ACC112 (cell line): ENCODE data around the gene CARD11.
"Not testable (repeated sequence)": the region's sequence is repeated elsewhere in the genome, so short reads cannot be mapped to it uniquely, and the experiment has no call there.

ENCODE experiments used
- H2AFZ ChIP-seq: fragments of 200-600 bp; sonication (generic); one replicate; pipeline ENCODE4 v1.6.0; 2017; ENCODE audit warnings: antibody characterized with exemption, low read length; ENCODE audit not compliant: unreplicated experiment
- H3K27ac ChIP-seq: fragments of 200-600 bp; sonication (generic); 2 replicates; pipeline ENCODE4 v1.5.1; 2014; ENCODE audit warnings: low read depth, mild to moderate bottlenecking, antibody characterized with exemption, low read length, moderate library complexity
- H3K27me3 ChIP-seq: fragments of 200-600 bp; sonication (generic); 2 replicates; pipeline ENCODE4 v1.6.1; 2014; ENCODE audit warnings: mild to moderate bottlenecking, antibody characterized with exemption, low read length, moderate library complexity, mixed read lengths; ENCODE audit not compliant: insufficient read depth
- H3K36me3 ChIP-seq: fragments of 200-600 bp; sonication (generic); 2 replicates; pipeline ENCODE4 v1.6.1; 2016; ENCODE audit warnings: mild to moderate bottlenecking, antibody characterized with exemption, low read length, moderate library complexity, mixed read lengths; ENCODE audit not compliant: insufficient read depth
- H3K4me1 ChIP-seq: fragments of 200-600 bp; sonication (generic); one replicate; pipeline ENCODE4 v1.6.1; 2016; ENCODE audit warnings: low read length, mixed read lengths; ENCODE audit not compliant: insufficient read depth, unreplicated experiment, control insufficient read depth
- H3K4me3 ChIP-seq: fragments of 200-600 bp; sonication (generic); 2 replicates; pipeline ENCODE4 v1.5.1; 2014; ENCODE audit warnings: mild to moderate bottlenecking, low read depth, low read length
- H3K79me2 ChIP-seq: fragments of 200-600 bp; sonication (generic); one replicate; pipeline ENCODE4 v1.6.0; 2016; ENCODE audit warnings: low read length; ENCODE audit not compliant: control insufficient read depth, unreplicated experiment, insufficient read depth

Gene CARD11

GRCh38 chr7:3065724-3066143 is 22.1 kb upstream of the CARD11 start:
- H2AFZ ChIP-seq, result no peak overlapping the region
- H3K27ac ChIP-seq, result no peak overlapping the region
- H3K79me2 ChIP-seq, result no peaks in the 10 kb centered on the region
- H3K36me3 ChIP-seq, result no peaks in the 10 kb centered on the region
- no peaks in the 10 kb centered on the region for H3K4me1 ChIP-seq
- peaks cover 12% of the 10 kb centered on the region; the same call in 1 of the 2 replicates for H3K27me3 ChIP-seq
- no peak overlapping the region for H3K4me3 ChIP-seq

- Histone ChIP-seq H3K36me3 (no peaks in the 10 kb centered on the region), H3K27me3 (peaks cover 12% of the 10 kb centered on the region; the same call in 1 of the 2 replicates), H3K79me2 (no peaks in the 10 kb centered on the region), H3K27ac (no peak overlapping the region), H3K4me1 (no peaks in the 10 kb centered on the region), H2AFZ (no peak overlapping the region), H3K4me3 (no peak overlapping the region)
These were observed 20.4 kb upstream of the CARD11 start for GRCh38 chr7:3064067-3064466.

GRCh38 chr7:3063016-3063753 is 19.5 kb upstream of the CARD11 start:
- H3K4me1 ChIP-seq, result no peaks in the 10 kb centered on the region
- H3K36me3 ChIP-seq, result no peaks in the 10 kb centered on the region
- peaks cover 12% of the 10 kb centered on the region; the same call in 1 of the 2 replicates for H3K27me3 ChIP-seq
- no peak overlapping the region for H2AFZ ChIP-seq
- no peaks in the 10 kb centered on the region for H3K79me2 ChIP-seq
- H3K27ac ChIP-seq, result no peak overlapping the region
- no peak overlapping the region for H3K4me3 ChIP-seq

GRCh38 chr7:3057066-3057420 is 13.4 kb upstream of the CARD11 start:
- no peak overlapping the region for H3K27ac ChIP-seq
- no peaks in the 10 kb centered on the region for H3K36me3 ChIP-seq
- peaks cover 45% of the 10 kb centered on the region for H3K27me3 ChIP-seq
- H2AFZ ChIP-seq, result no peak overlapping the region
- H3K4me3 ChIP-seq, result no peak overlapping the region
- no peaks in the 10 kb centered on the region for H3K79me2 ChIP-seq
- no peaks in the 10 kb centered on the region for H3K4me1 ChIP-seq

- H3K27me3 ChIP-seq, result peaks cover 40% of the 10 kb centered on the region
- no peaks in the 10 kb centered on the region for H3K4me1 ChIP-seq
- H2AFZ ChIP-seq, result no peak overlapping the region
- H3K79me2 ChIP-seq, result no peaks in the 10 kb centered on the region
- no peak overlapping the region for H3K4me3 ChIP-seq
- H3K36me3 ChIP-seq, result no peaks in the 10 kb centered on the region
- H3K27ac ChIP-seq, result no peak overlapping the region
These were observed 12.8 kb upstream of the CARD11 start for GRCh38 chr7:3056234-3057065.

- no peaks in the 10 kb centered on the region for H3K4me1 ChIP-seq
- no peaks in the 10 kb centered on the region for H3K79me2 ChIP-seq
- no peak overlapping the region for H3K27ac ChIP-seq
- no peaks in the 10 kb centered on the region for H3K36me3 ChIP-seq
- no peak overlapping the region for H3K4me3 ChIP-seq
- H2AFZ ChIP-seq, result no peak overlapping the region
- peaks cover 40% of the 10 kb centered on the region for H3K27me3 ChIP-seq
These were observed 12.0 kb upstream of the CARD11 start for GRCh38 chr7:3055626-3056025.

GRCh38 chr7:3042861-3043489 is 692 bp downstream of the CARD11 start:
- Histone ChIP-seq H3K4me3 (peak overlapping the region; percentile 70), H3K79me2 (no peaks in the 10 kb centered on the region), H3K4me1 (no peaks in the 10 kb centered on the region), H3K36me3 (no peaks in the 10 kb centered on the region), H3K27me3 (no peaks in the 10 kb centered on the region), H3K27ac (no peak overlapping the region), H2AFZ (no peak overlapping the region)

GRCh38 chr7:3041986-3042675 is 1.5 kb downstream of the CARD11 start:
- no peaks in the 10 kb centered on the region for H3K27me3 ChIP-seq
- H2AFZ ChIP-seq, result no peak overlapping the region
- H3K79me2 ChIP-seq, result no peaks in the 10 kb centered on the region
- H3K27ac ChIP-seq, result no peak overlapping the region
- H3K36me3 ChIP-seq, result no peaks in the 10 kb centered on the region
- no peaks in the 10 kb centered on the region for H3K4me1 ChIP-seq
- no peak overlapping the region; the same call in 1 of the 2 replicates for H3K4me3 ChIP-seq

- Histone ChIP-seq H2AFZ (no peak overlapping the region), H3K4me1 (no peaks in the 10 kb centered on the region), H3K27ac (no peak overlapping the region), H3K4me3 (no peak overlapping the region), H3K36me3 (no peaks in the 10 kb centered on the region), H3K79me2 (no peaks in the 10 kb centered on the region), H3K27me3 (no peaks in the 10 kb centered on the region)
These were observed 3.9 kb downstream of the CARD11 start for GRCh38 chr7:3039787-3040186.

GRCh38 chr7:3038011-3038410 is 5.7 kb downstream of the CARD11 start:
- not testable (repeated sequence) for H3K27me3 ChIP-seq, H2AFZ ChIP-seq, H3K27ac ChIP-seq, H3K4me1 ChIP-seq, H3K79me2 ChIP-seq, H3K36me3 ChIP-seq, H3K4me3 ChIP-seq
